ENCODE results near the gene KHDC1L.
A peak's percentile ranks its signal among the peaks of the same experiment; 100 is the strongest.
"Not testable (repeated sequence)": the region's sequence is repeated elsewhere in the genome, so short reads cannot be mapped to it uniquely, and the experiment has no call there.

Gene KHDC1L

DNA sequence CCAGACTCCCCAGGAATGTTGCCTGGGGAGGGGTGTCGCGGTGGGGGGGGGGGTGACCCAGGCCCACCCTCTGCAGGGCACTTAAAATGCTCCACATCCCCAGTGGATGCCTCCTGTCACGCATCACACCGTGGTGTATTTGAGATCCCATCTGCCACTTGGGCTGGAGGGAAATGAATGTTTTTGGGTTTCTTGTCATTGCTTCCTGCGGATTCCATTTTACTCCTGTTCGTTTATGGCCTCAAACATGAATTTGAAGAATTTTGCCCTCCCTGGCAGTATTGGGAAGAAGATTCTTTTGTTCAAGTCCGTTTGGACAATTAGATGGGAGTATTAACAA is 38.2 kb upstream of the KHDC1L start:
- H3K36me3 ChIP-seq (ENCODE audit: insufficient read depth, low read length), result no peaks in the 10 kb centered on the region
- H3K4me1 ChIP-seq (ENCODE audit: insufficient read depth, low read length, poor library complexity, severe bottlenecking), result peaks cover 24% of the 10 kb centered on the region
- peak overlapping the region; percentile 92 for H2AFZ ChIP-seq (ENCODE audit: low read length)
- peak overlapping the region; percentile 86 for H3K4me3 ChIP-seq (ENCODE audit: low read length, poor library complexity, severe bottlenecking)
- no peak for TF ChIP-seq EZH2phosphoT487 (IDR thresholded peaks at IDR 0.05; ENCODE audit: borderline replicate concordance)
- TF ChIP-seq, protein P1, sequence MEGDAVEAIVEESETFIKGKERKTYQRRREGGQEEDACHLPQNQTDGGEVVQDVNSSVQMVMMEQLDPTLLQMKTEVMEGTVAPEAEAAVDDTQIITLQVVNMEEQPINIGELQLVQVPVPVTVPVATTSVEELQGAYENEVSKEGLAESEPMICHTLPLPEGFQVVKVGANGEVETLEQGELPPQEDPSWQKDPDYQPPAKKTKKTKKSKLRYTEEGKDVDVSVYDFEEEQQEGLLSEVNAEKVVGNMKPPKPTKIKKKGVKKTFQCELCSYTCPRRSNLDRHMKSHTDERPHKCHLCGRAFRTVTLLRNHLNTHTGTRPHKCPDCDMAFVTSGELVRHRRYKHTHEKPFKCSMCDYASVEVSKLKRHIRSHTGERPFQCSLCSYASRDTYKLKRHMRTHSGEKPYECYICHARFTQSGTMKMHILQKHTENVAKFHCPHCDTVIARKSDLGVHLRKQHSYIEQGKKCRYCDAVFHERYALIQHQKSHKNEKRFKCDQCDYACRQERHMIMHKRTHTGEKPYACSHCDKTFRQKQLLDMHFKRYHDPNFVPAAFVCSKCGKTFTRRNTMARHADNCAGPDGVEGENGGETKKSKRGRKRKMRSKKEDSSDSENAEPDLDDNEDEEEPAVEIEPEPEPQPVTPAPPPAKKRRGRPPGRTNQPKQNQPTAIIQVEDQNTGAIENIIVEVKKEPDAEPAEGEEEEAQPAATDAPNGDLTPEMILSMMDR (conservative IDR thresholded peaks at IDR 0.05; ENCODE audit: low read length), result no peak
- peaks cover 32% of the 10 kb centered on the region for H3K79me2 ChIP-seq (ENCODE audit: insufficient read depth, low read length)
- peak overlapping the region; percentile 90 for H3K4me2 ChIP-seq (ENCODE audit: low read depth, low read length, poor library complexity, severe bottlenecking)
- 0 out of 2 replicates have a peak, but pooled peaks cover 2% of the 10 kb centered on the region for H3F3A ChIP-seq (ENCODE audit: low read depth)
- no peaks in the 10 kb centered on the region for H4K20me1 ChIP-seq (ENCODE audit: insufficient read depth, low read length, poor library complexity, severe bottlenecking)
- H3K9me3 ChIP-seq (ENCODE audit: insufficient read depth, low read depth, low read length), result no peaks in the 10 kb centered on the region
- no peaks in the 10 kb centered on the region for H3K27me3 ChIP-seq (ENCODE audit: insufficient read depth, low read length, poor library complexity, severe bottlenecking)
- peak overlapping the region; percentile 86 for H3K9ac ChIP-seq (ENCODE audit: low read depth, low read length, poor library complexity, severe bottlenecking)
- H3K9me2 ChIP-seq (replicated peaks; ENCODE audit: low read depth, low read length), result no peaks in the 10 kb centered on the region

DNA sequence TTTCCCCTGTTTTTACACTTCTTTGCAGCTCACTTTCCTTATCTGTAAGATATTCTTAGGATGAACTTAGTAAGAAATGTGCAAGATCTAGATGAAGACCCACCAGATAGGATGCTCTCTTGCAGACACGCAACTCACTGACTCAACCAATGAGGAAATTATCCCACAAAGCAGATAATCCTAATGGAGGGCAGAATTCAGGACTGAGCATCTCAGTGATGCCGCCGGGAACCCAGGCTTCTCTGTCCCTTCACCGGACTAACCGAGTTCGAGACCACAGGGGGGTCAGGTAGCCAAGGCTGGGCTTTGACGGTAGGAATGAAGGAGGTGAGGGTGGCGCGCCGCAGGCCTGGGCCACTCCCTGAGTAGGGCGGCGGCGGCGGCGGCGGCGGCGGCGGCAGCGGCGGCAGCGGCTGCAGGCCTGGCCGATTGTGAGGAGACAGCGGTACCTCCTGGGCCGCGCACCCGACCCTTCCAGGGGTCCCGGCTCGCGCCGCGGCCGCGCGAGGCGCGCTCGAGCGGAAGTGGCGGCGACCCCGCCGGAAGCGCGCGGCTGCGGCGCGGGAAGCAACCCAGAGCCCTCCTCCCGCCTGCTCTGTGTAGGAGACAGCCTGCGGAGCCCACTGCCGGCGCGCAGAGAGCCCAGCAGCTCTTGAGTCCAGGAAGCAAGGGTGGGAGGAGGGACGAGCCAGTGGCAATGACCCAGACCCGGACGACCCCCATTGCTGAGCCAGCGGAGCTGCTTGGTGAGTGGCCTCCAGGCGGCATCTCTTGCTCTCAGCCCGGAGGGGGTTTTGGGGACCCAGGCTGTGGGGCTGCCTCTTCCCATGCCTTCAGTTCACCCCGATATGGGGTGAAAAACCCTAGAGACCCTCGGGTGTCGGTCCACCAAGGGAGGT is 37.6 kb upstream of the KHDC1L start, which contains the start of gene KHDC1:
Gene KHDC1, minus strand, starts transcription at position 526 of the 899 bp plus-strand sequence. CDS start 20,679 bp downstream, outside the sequence.
- Histone ChIP-seq H3K4me3 (ENCODE audit: low read length, poor library complexity, severe bottlenecking) (peak within 1 kb of the TSS; percentile 86), H3K9ac (ENCODE audit: low read depth, low read length, poor library complexity, severe bottlenecking) (peak within 1 kb of the TSS; percentile 86), H3F3A (ENCODE audit: low read depth) (0 out of 2 replicates have a peak, but pooled peaks cover 2% of the 10 kb centered on the region), H3K4me1 (ENCODE audit: insufficient read depth, low read length, poor library complexity, severe bottlenecking) (peaks cover 24% of the 10 kb centered on the region), H3K79me2 (ENCODE audit: insufficient read depth, low read length) (peaks cover 32% of the 10 kb centered on the region), H3K9me3 (ENCODE audit: insufficient read depth, low read depth, low read length) (no peaks in the 10 kb centered on the region), H3K4me2 (ENCODE audit: low read depth, low read length, poor library complexity, severe bottlenecking) (peak within 1 kb of the TSS; percentile 90), H3K9me2 (replicated peaks; ENCODE audit: low read depth, low read length) (no peaks in the 10 kb centered on the region), H2AFZ (ENCODE audit: low read length) (peak within 1 kb of the TSS; percentile 92), H3K27me3 (ENCODE audit: insufficient read depth, low read length, poor library complexity, severe bottlenecking) (no peaks in the 10 kb centered on the region), H4K20me1 (ENCODE audit: insufficient read depth, low read length, poor library complexity, severe bottlenecking) (no peaks in the 10 kb centered on the region), H3K36me3 (ENCODE audit: insufficient read depth, low read length) (no peaks in the 10 kb centered on the region)
- TF ChIP-seq EZH2phosphoT487 (IDR thresholded peaks at IDR 0.05; ENCODE audit: borderline replicate concordance), result no peak
- TF ChIP-seq, protein P1 (conservative IDR thresholded peaks at IDR 0.05; ENCODE audit: low read length), result 0 out of 2 replicates have a peak, but pooled peaks have one; percentile 20

DNA sequence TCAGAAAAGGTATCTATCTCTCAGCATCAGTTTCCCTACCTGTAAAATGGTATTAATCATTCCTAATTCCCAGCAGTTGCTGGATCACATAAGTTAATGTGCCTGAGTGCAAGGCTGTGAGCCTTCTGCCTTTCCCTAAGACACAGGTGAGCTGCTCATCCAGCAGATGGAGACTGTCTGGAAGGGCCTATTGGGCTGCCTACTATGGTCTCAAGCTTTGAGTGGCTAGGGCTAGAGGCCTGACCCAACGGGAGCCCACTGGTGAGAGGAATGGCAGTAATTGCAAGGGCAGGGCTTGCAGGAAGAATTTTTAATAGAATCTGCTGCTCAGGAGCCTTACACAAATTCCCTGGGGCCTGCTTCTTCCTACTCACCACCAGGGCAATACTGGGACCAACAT is 33.4 kb upstream of the KHDC1L start:
- Histone ChIP-seq H3K79me2 (ENCODE audit: insufficient read depth, low read length) (peaks cover 5% of the 10 kb centered on the region; the same call in 1 of the 2 replicates), H3K4me3 (ENCODE audit: low read length, poor library complexity, severe bottlenecking) (no peak overlapping the region)
- no peak for TF ChIP-seq EZH2phosphoT487 (IDR thresholded peaks at IDR 0.05; ENCODE audit: borderline replicate concordance)
- TF ChIP-seq, protein P1 (conservative IDR thresholded peaks at IDR 0.05; ENCODE audit: low read length), result 0 out of 2 replicates have a peak, but pooled peaks have one; percentile 14

DNA sequence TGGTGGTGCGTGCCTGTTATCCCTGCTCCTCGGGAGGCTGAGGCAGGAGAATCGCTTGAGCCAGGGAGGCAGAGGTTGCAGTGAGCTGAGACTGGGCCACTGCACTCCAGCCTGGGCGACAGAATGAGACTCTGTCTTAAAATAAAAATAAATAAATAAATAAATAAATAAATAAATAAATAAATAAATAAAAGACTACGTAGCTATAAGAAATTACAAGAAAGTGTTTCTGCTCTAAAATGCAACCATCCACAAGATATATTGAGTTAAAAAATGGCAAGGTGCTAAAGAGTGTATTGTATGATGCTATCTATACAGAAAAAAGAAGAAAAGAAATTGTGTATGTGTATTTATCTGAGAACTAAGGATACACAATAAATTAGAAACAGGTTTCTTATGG is 29.0 kb upstream of the KHDC1L start:
- H4K20me1 ChIP-seq (ENCODE audit: insufficient read depth, low read length, poor library complexity, severe bottlenecking); H3K4me3 ChIP-seq (ENCODE audit: low read length, poor library complexity, severe bottlenecking); H3K9ac ChIP-seq (ENCODE audit: low read depth, low read length, poor library complexity, severe bottlenecking); H3K4me2 ChIP-seq (ENCODE audit: low read depth, low read length, poor library complexity, severe bottlenecking); H2AFZ ChIP-seq (ENCODE audit: low read length); H3K79me2 ChIP-seq (ENCODE audit: insufficient read depth, low read length); H3K36me3 ChIP-seq (ENCODE audit: insufficient read depth, low read length); H3K4me1 ChIP-seq (ENCODE audit: insufficient read depth, low read length, poor library complexity, severe bottlenecking); H3K9me3 ChIP-seq (ENCODE audit: insufficient read depth, low read depth, low read length); H3F3A ChIP-seq (ENCODE audit: low read depth); H3K9me2 ChIP-seq (replicated peaks; ENCODE audit: low read depth, low read length); H3K27me3 ChIP-seq (ENCODE audit: insufficient read depth, low read length, poor library complexity, severe bottlenecking): not testable (repeated sequence)

More for the DNA sequence above, 33.4 kb upstream of the KHDC1L start:
- Histone ChIP-seq H3K36me3 (ENCODE audit: insufficient read depth, low read length) (no peaks in the 10 kb centered on the region), H3K4me2 (ENCODE audit: low read depth, low read length, poor library complexity, severe bottlenecking) (no peak overlapping the region), H3F3A (ENCODE audit: low read depth) (0 out of 2 replicates have a peak, but pooled peaks cover 2% of the 10 kb centered on the region), H3K27me3 (ENCODE audit: insufficient read depth, low read length, poor library complexity, severe bottlenecking) (no peaks in the 10 kb centered on the region), H3K9ac (ENCODE audit: low read depth, low read length, poor library complexity, severe bottlenecking) (no peak overlapping the region), H2AFZ (ENCODE audit: low read length) (no peak overlapping the region), H3K9me3 (ENCODE audit: insufficient read depth, low read depth, low read length) (no peaks in the 10 kb centered on the region), H4K20me1 (ENCODE audit: insufficient read depth, low read length, poor library complexity, severe bottlenecking) (no peaks in the 10 kb centered on the region), H3K4me1 (ENCODE audit: insufficient read depth, low read length, poor library complexity, severe bottlenecking) (peaks cover 11% of the 10 kb centered on the region), H3K9me2 (replicated peaks; ENCODE audit: low read depth, low read length) (no peaks in the 10 kb centered on the region)
